GM12872 (cell line): ENCODE results near the gene FBXL7.

Source experiments
- TF ChIP-seq, protein P1 (sequence below): IDR thresholded peaks from 3 replicates; pipeline ENCODE4 v1.5.1; 2011; ENCODE audit warnings: low read depth, mild to moderate bottlenecking, low read length, moderate library complexity; ENCODE audit not compliant: insufficient read depth

FBXL7 gene

GRCh38 chr5:15539951-15540350, 40.0 kb downstream of the FBXL7 start:
- TF ChIP-seq, protein P1, sequence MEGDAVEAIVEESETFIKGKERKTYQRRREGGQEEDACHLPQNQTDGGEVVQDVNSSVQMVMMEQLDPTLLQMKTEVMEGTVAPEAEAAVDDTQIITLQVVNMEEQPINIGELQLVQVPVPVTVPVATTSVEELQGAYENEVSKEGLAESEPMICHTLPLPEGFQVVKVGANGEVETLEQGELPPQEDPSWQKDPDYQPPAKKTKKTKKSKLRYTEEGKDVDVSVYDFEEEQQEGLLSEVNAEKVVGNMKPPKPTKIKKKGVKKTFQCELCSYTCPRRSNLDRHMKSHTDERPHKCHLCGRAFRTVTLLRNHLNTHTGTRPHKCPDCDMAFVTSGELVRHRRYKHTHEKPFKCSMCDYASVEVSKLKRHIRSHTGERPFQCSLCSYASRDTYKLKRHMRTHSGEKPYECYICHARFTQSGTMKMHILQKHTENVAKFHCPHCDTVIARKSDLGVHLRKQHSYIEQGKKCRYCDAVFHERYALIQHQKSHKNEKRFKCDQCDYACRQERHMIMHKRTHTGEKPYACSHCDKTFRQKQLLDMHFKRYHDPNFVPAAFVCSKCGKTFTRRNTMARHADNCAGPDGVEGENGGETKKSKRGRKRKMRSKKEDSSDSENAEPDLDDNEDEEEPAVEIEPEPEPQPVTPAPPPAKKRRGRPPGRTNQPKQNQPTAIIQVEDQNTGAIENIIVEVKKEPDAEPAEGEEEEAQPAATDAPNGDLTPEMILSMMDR: no peak

GRCh38 chr5:15544039-15544438, 44.1 kb downstream of the FBXL7 start:
- TF ChIP-seq, protein P1: no peak

DNA sequence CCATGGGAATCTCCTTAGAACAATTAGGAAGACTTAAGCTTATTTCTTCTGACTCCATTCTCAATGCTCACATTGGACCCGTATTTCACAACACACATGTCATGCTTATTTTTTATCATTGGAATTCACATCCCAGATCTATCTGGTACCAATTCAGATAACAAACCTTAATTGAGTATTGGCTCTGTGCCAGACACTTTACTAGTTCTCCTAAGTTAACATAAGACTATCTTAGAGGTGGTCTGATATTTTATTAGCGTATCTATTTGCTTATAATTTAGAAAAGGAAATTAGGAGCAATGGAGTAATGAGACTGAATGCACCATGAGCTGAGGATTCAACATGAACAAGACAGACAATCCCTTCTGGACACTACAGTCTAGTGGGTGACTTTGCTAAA, 45.1 kb downstream of the FBXL7 start:
- TF ChIP-seq, protein P1: no peak

DNA sequence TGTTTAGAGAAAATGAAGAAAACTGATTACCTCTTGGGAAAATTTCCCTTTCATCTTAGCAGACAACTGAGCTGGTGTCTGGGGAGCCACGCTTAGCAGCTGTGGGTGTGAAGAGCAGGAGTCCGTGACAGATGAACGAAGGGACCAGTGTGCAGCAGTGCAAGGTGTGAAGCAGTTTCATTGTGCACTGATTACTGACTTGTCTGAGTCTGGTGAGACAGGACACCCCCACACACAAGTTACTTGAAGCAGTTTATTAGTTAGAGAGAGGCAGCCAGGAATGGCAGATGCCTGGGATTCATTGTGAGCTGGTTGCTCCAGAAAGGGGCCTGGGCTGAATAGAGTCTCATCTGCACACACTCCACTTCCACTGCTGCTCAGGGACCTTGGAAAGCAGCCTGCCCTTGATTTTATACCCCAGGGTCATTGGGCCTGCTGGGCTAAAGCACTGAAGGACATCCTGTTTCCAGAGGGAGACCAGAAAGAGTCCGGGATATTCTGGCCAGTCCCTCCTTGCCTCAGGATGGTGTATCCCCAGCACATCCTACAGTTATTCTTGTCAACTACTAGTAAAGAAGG, 47.4 kb downstream of the FBXL7 start:
- TF ChIP-seq, protein P1: no peak

- TF ChIP-seq, protein P1: no peak
Observed at GRCh38 chr5:15549961-15550360, 50.0 kb downstream of the FBXL7 start.

- TF ChIP-seq, protein P1: no peak
Observed at GRCh38 chr5:15550502-15551112, 50.6 kb downstream of the FBXL7 start.

- TF ChIP-seq, protein P1: no peak
Observed at GRCh38 chr5:15551113-15551504, 51.1 kb downstream of the FBXL7 start.
